Anterior cingulate cortex (tissue), 58 donors: ENCODE results near the gene PSRC1.
A peak's percentile ranks its signal among the peaks of the same experiment; 100 is the strongest.

Experiments
- DNase-seq, 58 donors: peaks; one replicate each; lab custom pipeline; 2025; lab: John Stamatoyannopoulos, UW

Gene PSRC1

DNA sequence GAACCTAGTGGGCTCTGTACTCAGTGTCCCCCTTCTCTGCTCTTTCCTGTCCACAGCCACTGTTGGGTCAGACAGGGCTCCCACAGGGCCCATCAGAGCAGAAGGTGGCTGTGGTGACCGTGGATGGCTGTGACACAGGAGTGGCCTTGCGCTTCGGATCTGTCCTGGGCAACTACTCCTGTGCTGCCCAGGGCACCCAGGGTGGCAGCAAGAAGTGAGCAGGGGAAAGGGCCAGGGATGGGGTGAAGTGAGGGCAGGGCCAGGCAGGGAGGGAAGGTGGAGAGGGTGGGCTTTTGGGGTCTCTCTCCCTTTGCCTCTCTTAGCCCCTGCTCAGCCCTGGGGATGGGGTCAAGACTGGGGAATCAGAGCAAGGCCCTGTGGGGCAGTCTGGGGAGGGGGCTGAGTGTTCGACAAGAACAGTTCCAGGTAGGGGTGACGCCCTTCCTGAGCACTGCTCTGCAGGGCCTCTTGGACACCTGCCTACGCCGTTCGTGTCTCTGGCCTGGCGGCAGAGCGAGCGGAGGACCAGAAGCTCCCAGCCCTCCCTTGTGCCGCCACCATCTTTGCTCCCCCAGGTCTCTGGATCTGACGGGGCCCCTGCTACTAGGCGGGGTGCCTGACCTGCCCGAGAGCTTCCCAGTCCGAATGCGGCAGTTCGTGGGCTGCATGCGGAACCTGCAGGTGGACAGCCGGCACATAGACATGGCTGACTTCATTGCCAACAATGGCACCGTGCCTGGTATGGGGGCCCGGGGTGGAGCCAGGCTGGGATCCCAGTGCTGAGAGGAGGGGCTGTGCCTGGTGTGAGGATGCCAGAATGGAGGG lies 20.5 kb downstream of the PSRC1 start:
- DNase-seq, result peak in 1 of 58 donors; percentile 31

DNA sequence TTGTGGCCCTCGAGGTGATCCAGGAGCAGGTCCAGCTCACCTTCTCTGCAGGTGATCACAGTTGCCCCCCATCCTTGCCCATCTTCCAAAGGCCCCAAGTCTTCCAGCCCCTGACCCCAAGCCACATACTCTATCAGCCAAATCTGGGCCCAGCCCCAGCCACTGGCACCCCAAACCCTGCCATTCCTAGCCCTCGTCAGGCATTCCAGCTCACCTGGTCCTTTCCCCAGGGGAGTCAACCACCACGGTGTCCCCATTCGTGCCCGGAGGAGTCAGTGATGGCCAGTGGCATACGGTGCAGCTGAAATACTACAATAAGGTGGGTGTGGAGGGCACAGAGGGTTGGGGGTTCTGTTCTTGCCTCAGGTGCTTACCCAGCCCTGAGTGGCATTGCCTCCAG lies 21.4 kb downstream of the PSRC1 start:
- no peak for DNase-seq

DNA sequence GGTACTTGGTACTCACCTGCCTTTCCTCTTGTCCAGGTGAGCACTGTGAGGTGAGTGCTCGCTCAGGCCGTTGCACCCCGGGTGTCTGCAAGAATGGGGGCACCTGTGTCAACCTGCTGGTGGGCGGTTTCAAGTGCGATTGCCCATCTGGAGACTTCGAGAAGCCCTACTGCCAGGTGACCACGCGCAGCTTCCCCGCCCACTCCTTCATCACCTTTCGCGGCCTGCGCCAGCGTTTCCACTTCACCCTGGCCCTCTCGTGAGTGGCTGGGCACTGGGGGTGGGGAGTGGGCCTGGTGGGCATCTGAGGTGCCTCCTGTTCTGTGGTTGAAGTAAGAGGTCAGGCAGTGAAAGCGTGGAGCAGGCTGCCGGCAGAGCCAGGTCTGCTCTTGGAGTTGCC lies 21.9 kb downstream of the PSRC1 start:
- DNase-seq, result no peak

DNA sequence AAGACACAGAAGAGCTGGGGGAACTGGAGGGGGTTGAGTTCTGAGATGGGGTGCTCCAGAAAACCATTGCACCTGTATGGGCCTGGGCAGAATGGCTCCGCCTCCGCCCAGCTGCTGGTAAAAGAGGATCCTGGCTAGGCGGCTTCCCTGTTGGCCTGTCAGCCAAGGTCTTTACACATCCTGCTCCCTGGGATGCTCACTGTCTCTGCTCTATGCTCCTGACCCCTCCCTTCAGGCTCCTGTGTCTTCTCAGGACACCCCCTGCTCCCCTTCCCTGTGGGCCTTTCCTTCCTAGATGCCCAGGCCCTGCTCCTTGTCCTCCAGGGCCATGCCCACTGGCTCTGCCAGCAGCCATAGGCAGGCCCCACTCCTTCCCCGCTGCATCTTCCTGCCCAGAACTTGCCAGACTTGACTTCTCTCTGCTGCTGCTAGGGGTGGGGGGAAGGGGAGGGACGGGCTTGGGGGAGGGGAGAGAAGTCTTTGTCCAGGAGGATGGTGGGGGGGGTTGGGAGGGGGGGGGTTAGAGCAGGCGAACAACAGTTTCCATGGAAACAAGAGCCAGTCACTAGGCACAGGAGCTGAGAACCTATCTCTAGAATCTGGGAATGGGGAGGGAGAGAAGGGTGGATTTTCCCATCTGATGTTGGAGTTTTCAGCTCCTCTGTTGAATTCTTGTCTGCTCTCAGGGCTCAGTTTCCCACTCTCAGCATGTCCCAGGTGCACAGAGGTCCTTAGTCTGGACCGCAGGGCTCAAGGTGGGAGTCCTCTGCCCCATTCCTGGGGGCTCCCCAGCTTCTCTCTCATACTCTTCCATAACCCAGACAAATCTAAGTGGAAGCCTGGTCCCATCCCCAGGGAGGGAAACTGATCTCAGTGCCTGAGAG lies 23.0 kb downstream of the PSRC1 start:
- no peak for DNase-seq

- DNase-seq, result no peak
Measured at GRCh38 chr1:109258481-109259466, 24.2 kb downstream of the PSRC1 start.

- no peak for DNase-seq
Measured at GRCh38 chr1:109257682-109258421, 25.1 kb downstream of the PSRC1 start.

DNA sequence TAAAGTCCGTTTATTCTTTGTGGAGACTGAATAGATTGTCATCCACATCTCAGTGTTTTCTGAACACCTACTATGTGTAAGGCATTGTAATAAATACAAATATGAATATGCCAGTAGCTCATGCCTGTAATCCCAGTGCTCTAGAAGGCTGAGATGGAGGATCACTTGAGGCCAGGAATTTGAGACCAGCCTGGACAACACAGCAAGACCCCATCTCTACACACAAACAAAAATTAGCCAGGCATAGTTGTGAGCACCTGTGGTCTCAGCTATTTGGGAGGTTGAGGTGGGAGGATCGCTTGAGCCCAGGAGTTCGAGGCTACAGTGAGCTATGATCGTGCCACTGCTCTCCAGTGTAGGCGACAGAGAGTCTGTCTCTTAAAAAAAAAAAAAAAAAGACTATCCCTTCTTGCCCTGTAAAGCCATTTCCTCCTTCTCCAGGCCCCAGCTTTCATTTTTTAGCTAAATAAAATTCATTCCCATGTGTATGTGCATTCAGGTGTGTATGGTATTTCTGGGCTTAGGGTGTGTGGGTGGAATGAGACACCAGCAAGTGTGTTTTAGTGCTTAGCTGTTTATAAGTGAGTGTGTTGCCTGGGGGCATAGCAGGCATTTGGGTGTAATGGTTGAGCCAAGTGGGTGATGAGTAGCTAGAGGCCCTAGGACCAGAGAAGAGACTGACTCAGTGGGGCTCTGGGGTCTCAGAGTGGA lies 25.8 kb downstream of the PSRC1 start:
- no peak for DNase-seq

- peak in 16 of 58 donors; percentile 18 to 54 (median 42) for DNase-seq
Measured at GRCh38 chr1:109256085-109256484, 26.9 kb downstream of the PSRC1 start.

DNA sequence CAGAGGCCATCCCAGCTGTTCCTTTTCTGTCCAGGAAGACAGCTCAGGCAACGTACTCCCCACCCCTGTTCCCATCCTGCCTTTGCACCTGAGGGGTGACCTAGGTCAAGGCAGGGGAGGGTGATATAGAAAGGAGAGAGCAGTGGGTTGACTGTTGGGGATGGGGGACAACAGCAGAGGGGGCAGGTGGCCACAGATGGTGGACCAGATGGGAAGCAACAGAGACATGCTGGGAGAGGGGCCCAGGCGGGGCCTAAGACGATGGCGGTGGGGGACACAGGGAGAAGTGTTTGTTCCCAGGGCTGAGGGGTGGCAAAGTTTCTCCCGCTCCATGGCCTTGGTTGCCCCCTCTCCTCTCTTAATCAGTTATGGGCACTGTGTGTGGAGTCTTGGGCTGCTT lies 27.3 kb downstream of the PSRC1 start:
- DNase-seq, result no peak

GRCh38 chr1:109255097-109255651 lies 27.8 kb downstream of the PSRC1 start:
- DNase-seq, result peak in 4 of 58 donors; percentile 19 to 50 (median 22)

- no peak for DNase-seq
Measured at GRCh38 chr1:109254621-109255096, 28.3 kb downstream of the PSRC1 start.

GRCh38 chr1:109253803-109254620 lies 28.9 kb downstream of the PSRC1 start:
- peak in 23 of 58 donors; percentile 38 to 87 (median 65) for DNase-seq

DNA sequence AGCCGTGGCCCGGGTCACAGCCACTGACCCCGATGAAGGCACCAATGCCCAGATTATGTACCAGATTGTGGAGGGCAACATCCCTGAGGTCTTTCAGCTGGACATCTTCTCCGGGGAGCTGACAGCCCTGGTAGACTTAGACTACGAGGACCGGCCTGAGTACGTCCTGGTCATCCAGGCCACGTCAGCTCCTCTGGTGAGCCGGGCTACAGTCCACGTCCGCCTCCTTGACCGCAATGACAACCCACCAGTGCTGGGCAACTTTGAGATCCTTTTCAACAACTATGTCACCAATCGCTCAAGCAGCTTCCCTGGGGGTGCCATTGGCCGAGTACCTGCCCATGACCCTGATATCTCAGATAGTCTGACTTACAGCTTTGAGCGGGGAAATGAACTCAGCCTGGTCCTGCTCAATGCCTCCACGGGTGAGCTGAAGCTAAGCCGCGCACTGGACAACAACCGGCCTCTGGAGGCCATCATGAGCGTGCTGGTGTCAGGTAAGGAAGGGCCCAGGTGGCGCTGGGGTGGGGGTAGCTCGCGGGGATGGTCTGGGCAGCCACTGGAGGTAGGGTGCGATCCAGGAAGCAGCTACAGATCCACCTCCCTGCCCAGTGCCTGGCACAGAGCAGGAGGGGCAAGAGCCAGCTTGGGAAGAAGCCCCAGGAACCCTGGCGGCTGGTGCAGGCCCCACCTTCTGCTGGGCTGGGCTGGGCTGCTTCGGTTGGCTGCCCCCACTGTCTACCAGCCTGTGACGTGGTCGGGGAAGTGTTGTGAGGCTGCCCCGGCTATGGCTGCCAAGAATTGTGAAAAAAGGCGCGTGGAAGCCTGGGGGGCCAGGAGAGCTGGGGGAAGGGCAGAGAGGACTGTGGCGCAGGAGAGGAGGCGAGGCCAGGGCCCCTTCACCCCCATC lies 29.8 kb downstream of the PSRC1 start:
- peak in 53 of 58 donors; percentile 57 to 93 (median 85) for DNase-seq

DNA sequence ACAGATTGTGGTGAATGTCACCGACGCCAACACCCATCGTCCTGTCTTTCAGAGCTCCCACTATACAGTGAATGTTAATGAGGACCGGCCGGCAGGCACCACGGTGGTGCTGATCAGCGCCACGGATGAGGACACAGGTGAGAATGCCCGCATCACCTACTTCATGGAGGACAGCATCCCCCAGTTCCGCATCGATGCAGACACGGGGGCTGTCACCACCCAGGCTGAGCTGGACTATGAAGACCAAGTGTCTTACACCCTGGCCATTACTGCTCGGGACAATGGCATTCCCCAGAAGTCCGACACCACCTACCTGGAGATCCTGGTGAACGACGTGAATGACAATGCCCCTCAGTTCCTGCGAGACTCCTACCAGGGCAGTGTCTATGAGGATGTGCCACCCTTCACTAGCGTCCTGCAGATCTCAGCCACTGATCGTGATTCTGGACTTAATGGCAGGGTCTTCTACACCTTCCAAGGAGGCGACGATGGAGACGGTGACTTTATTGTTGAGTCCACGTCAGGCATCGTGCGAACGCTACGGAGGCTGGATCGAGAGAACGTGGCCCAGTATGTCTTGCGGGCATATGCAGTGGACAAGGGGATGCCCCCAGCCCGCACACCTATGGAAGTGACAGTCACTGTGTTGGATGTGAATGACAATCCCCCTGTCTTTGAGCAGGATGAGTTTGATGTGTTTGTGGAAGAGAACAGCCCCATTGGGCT lies 30.6 kb downstream of the PSRC1 start:
- no peak for DNase-seq

DNA sequence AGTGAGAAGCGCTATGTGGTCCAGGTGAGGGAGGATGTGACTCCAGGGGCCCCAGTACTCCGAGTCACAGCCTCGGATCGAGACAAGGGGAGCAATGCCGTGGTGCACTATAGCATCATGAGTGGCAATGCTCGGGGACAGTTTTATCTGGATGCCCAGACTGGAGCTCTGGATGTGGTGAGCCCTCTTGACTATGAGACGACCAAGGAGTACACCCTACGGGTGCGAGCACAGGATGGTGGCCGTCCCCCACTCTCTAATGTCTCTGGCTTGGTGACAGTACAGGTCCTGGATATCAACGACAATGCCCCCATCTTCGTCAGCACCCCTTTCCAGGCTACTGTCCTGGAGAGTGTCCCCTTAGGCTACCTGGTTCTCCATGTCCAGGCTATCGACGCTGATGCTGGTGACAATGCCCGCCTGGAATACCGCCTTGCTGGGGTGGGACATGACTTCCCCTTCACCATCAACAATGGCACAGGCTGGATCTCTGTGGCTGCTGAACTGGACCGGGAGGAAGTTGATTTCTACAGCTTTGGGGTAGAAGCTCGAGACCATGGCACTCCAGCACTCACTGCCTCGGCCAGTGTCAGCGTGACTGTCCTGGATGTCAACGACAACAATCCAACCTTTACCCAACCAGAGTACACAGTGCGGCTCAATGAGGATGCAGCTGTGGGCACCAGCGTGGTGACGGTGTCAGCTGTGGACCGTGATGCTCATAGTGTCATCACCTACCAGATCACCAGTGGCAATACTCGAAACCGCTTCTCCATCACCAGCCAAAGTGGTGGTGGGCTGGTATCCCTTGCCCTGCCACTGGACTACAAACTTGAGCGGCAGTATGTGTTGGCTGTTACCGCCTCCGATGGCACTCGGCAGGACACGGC lies 31.4 kb downstream of the PSRC1 start:
- no peak for DNase-seq
